GM18505 (cell line): ENCODE results near the gene MYH15.

Experiments used
- ATAC-seq: cut with Tn5 transposase; IDR thresholded peaks from one replicate; pipeline ENCODE4 v1.9.1; 2021; ENCODE audit not compliant: unreplicated experiment
- POLR2A ChIP-seq: IDR thresholded peaks from 4 replicates; pipeline ENCODE4 v1.6.1; 2011; ENCODE audit warnings: borderline replicate concordance; ENCODE audit not compliant: insufficient read depth, insufficient read length; ENCODE audit errors: extremely low read depth

MYH15 gene

GRCh38 chr3:108524537-108524936 is 14.1 kb upstream of the MYH15 start:
- TF ChIP-seq POLR2A, result no peak
- ATAC-seq, result no peak

GRCh38 chr3:108518895-108519294 is 8.5 kb upstream of the MYH15 start:
- ATAC-seq, result no peak
- no peak for TF ChIP-seq POLR2A

GRCh38 chr3:108516881-108517280 is 6.5 kb upstream of the MYH15 start:
- ATAC-seq, result no peak
- TF ChIP-seq POLR2A, result no peak

GRCh38 chr3:108513961-108514360 is 3.6 kb upstream of the MYH15 start:
- ATAC-seq, result no peak

GRCh38 chr3:108512671-108513070 is 2.3 kb upstream of the MYH15 start:
- no peak for ATAC-seq
- no peak for TF ChIP-seq POLR2A

More at GRCh38 chr3:108513961-108514360, 3.6 kb upstream of the MYH15 start:
- TF ChIP-seq POLR2A, result no peak

- no peak for ATAC-seq
- TF ChIP-seq POLR2A, result no peak
These were observed 1.1 kb upstream of the MYH15 start for GRCh38 chr3:108511490-108511889.

- ATAC-seq, result no peak
- TF ChIP-seq POLR2A, result no peak
These were observed 659 bp upstream of the MYH15 start for GRCh38 chr3:108511055-108511454.

GRCh38 chr3:108509871-108510270 is 525 bp downstream of the MYH15 start:
- TF ChIP-seq POLR2A, result no peak
- no peak for ATAC-seq

- TF ChIP-seq POLR2A, result no peak
- no peak for ATAC-seq
These were observed 1.1 kb downstream of the MYH15 start for GRCh38 chr3:108509263-108509662.

- no peak for TF ChIP-seq POLR2A
- no peak for ATAC-seq
These were observed 2.5 kb downstream of the MYH15 start for GRCh38 chr3:108507902-108508301.

- ATAC-seq, result no peak
- TF ChIP-seq POLR2A, result no peak
These were observed 4.6 kb downstream of the MYH15 start for GRCh38 chr3:108505811-108506210.

- TF ChIP-seq POLR2A, result no peak
- no peak for ATAC-seq
These were observed 6.7 kb downstream of the MYH15 start for GRCh38 chr3:108503722-108504121.

- TF ChIP-seq POLR2A, result no peak
These were observed 8.9 kb downstream of the MYH15 start for GRCh38 chr3:108501535-108501934.

GRCh38 chr3:108500728-108501127 is 9.7 kb downstream of the MYH15 start:
- TF ChIP-seq POLR2A, result no peak
- ATAC-seq, result no peak

More at GRCh38 chr3:108501535-108501934, 8.9 kb downstream of the MYH15 start:
- ATAC-seq, result no peak

- TF ChIP-seq POLR2A, result no peak
- ATAC-seq, result no peak
These were observed 13.1 kb downstream of the MYH15 start for GRCh38 chr3:108497271-108497670.
